Panc1 (cell line): ENCODE results near the gene EMX2.

ENCODE experiments used
- SIN3A ChIP-seq: IDR thresholded peaks from 2 replicates; pipeline ENCODE4 v1.6.1; 2012; ENCODE audit warnings: low read depth, mild to moderate bottlenecking, low read length, moderate library complexity, borderline replicate concordance; ENCODE audit not compliant: insufficient read depth
- TF ChIP-seq, protein P1 (sequence below): fragments of 450-650 bp; IDR thresholded peaks from 2 replicates; pipeline ENCODE4 v1.5.1; 2017; ENCODE audit warnings: mild to moderate bottlenecking

DNA sequence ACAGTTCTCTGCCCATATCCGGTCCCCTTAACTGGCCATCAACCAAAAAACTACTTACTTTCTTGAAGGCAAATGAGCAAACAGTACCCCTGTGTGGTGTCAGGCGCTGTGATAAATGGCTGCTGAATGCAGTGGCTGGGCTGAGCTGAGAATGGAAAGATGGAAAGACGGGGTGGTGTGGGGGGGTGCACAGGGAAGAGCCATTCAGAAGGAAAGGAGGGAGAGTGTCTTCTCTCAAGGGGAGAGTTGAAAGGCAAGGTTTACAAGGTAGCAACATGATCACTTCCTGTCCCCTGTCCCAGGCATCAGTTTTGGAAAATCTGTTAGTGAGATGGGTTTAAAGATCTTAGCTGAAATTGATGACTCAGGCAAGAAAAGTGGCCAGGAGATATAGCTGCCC, 22.5 kb downstream of the EMX2 start:
- TF ChIP-seq, protein P1, sequence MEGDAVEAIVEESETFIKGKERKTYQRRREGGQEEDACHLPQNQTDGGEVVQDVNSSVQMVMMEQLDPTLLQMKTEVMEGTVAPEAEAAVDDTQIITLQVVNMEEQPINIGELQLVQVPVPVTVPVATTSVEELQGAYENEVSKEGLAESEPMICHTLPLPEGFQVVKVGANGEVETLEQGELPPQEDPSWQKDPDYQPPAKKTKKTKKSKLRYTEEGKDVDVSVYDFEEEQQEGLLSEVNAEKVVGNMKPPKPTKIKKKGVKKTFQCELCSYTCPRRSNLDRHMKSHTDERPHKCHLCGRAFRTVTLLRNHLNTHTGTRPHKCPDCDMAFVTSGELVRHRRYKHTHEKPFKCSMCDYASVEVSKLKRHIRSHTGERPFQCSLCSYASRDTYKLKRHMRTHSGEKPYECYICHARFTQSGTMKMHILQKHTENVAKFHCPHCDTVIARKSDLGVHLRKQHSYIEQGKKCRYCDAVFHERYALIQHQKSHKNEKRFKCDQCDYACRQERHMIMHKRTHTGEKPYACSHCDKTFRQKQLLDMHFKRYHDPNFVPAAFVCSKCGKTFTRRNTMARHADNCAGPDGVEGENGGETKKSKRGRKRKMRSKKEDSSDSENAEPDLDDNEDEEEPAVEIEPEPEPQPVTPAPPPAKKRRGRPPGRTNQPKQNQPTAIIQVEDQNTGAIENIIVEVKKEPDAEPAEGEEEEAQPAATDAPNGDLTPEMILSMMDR, result no peak
- TF ChIP-seq SIN3A, result no peak
